Activated CD4-positive, alpha-beta T cell treated with anti-CD3 and anti-CD28 coated beads, Interleukin-2, amount 10 ng/mL, durations not matched to agents 7 days and 5 days (primary cell): ENCODE measurements around the gene HMGCL. TPM values are rescaled to one million over a fixed set of nuclear protein-coding genes. Genes with fewer than 3 reads are reported as not detected.
"Not testable (repeated sequence)": the region's sequence is repeated elsewhere in the genome, so short reads cannot be mapped to it uniquely, and the experiment has no call there.

ENCODE experiments used
- CTCF ChIA-PET: fragments of 350-600 bp; sonication (Branson Sonifier 250); formaldehyde crosslinking; loops from one replicate; lab custom pipeline; 2021; ENCODE audit warnings: antibody characterized with exemption; lab: Charles Lee
- POLR2A ChIA-PET: fragments of 350-600 bp; sonication (Branson Sonifier 250); formaldehyde crosslinking; loops from one replicate; lab custom pipeline; 2021; ENCODE audit warnings: antibody characterized with exemption; lab: Charles Lee
- DNase-seq: peaks from one replicate; pipeline ENCODE4 v3.0.0-alpha.2; 2020
- H3K27ac Mint-ChIP-seq: one replicate; pipeline ENCODE4 v1.8.0; 2021; ENCODE audit warnings: mild to moderate bottlenecking, moderate library complexity, mixed read lengths
- H3K27me3 Mint-ChIP-seq: one replicate; pipeline ENCODE4 v1.8.0; 2021; ENCODE audit warnings: mixed read lengths
- H3K36me3 Mint-ChIP-seq: one replicate; pipeline ENCODE4 v1.8.0; 2021; ENCODE audit warnings: low read depth, mixed read lengths
- H3K4me1 Mint-ChIP-seq: one replicate; pipeline ENCODE4 v1.8.0; 2021; ENCODE audit warnings: mixed read lengths
- H3K4me3 Mint-ChIP-seq: one replicate; pipeline ENCODE4 v1.8.0; 2021; ENCODE audit warnings: mild to moderate bottlenecking, moderate library complexity, mixed read lengths
- H3K9me3 Mint-ChIP-seq: one replicate; pipeline ENCODE4 v1.8.0; 2021; ENCODE audit warnings: mixed read lengths
- total RNA-seq, 2 experiments: library from RNA; stranded (reverse); gene quantifications; one replicate each; pipeline ENCODE4 v1.2.3, GENCODE V29; 2021

The HMGCL gene
- 10 to 100 TPM; 22.1 to 25.2 TPM for total RNA-seq

DNA sequence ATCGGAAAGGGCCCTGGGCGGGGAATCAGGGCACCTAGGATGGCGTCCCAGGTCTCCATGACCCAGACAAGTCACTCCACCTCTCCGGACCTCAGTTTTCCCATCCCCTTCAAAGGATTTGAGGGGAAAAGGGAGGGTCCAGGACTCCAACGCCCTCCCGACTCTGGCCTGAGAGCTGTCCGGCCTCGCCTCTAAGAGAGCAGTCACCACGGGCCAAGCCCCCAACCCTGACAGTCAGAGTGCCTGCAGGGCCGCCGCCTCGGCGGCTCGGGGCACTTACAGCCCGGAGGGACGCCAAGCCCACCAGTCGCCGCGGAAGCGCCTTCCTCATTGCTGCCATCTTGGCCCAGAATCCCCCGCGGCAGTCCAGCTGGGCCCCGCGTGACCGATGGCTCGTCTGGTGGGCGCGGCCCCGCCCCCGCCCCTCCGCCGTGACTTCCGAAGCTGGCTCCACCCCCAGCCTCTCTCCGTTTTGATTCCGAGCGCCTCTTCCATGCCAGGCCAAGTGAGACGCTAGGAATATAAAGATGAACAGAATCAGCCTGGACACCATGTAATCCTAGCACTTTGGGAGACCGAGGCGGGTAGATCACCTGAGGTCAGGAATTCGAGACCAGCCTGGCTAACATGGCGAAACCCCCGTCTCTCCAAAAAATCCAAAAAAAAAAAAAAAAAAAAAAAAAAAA is at the start of gene HMGCL:
TSS of gene HMGCL (minus strand) at position 354 of the 686 bp plus-strand sequence. CDS start at position 340, 14 bp downstream.
- peaks cover 2% of the 10 kb centered on the region for H3K36me3 Mint-ChIP-seq
- H3K4me1 Mint-ChIP-seq = peaks cover 21% of the 10 kb centered on the region
- POLR2A ChIA-PET = interaction anchor here (0.6 kb wide), 2 partner anchors 138 to 584 kb away, joined by 3 read pairs; no protein-coding TSS in a partner anchor
- no peaks in the 10 kb centered on the region for H3K27me3 Mint-ChIP-seq
- H3K4me3 Mint-ChIP-seq = peak within 1 kb of the TSS; percentile 83
- peak; percentile 91 for DNase-seq
- CTCF ChIA-PET = interaction anchor here (0.7 to 2.0 kb wide), 3 partner anchors 15 to 129 kb away, joined by 3 to 16 read pairs (median 3); no protein-coding TSS in a partner anchor
- peak within 1 kb of the TSS; percentile 94 for H3K27ac Mint-ChIP-seq
- no peaks in the 10 kb centered on the region for H3K9me3 Mint-ChIP-seq

GRCh38 chr1:23872421-23872820 is 47.2 kb upstream of the HMGCL start:
- H3K4me1 Mint-ChIP-seq = peaks cover 11% of the 10 kb centered on the region
- H3K27me3 Mint-ChIP-seq = peaks cover 7% of the 10 kb centered on the region
- peaks cover 6% of the 10 kb centered on the region for H3K9me3 Mint-ChIP-seq
- no peak for DNase-seq
- peaks cover 2% of the 10 kb centered on the region for H3K36me3 Mint-ChIP-seq
- ChIA-PET POLR2A (no interaction called here), CTCF (no interaction called here)
- H3K27ac Mint-ChIP-seq = no peak overlapping the region
- no peak overlapping the region for H3K4me3 Mint-ChIP-seq

DNA sequence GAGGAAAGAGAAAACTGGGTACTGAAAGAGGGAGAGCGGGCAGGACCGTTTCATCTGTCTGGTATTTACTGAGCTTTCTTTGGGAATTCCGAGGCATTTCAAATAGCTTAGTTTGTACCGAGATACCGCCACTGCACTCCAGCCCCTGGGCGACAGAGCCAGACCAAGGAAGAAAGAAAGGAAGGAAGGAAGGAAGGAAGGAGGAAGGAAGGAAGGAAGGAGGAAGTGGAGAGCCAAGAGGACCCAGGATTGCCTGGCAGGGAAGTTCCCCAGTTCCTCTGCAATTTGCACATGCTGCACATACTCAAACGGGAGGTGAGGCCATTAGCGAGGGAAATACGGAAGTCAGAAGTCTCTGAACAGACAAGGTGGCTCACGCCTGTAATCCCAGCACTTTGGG is 43.8 kb upstream of the HMGCL start:
- peak overlapping the region; percentile 33 for H3K27ac Mint-ChIP-seq
- no peak for DNase-seq
- peaks cover 4% of the 10 kb centered on the region for H3K36me3 Mint-ChIP-seq
- POLR2A ChIA-PET = no interaction called here
- peaks cover 31% of the 10 kb centered on the region for H3K4me1 Mint-ChIP-seq
- H3K9me3 Mint-ChIP-seq = no peaks in the 10 kb centered on the region
- CTCF ChIA-PET = interaction anchor here (1.8 to 2.1 kb wide), 2 partner anchors 9 to 13 kb away, joined by 5 to 6 read pairs; no protein-coding TSS in a partner anchor
- peak overlapping the region; percentile 75 for H3K4me3 Mint-ChIP-seq
- H3K27me3 Mint-ChIP-seq = peaks cover 4% of the 10 kb centered on the region

- no peaks in the 10 kb centered on the region for H3K9me3 Mint-ChIP-seq
- H3K4me3 Mint-ChIP-seq = peak overlapping the region; percentile 75
- ChIA-PET POLR2A (no interaction called here), CTCF (interaction anchor here (0.9 to 2.1 kb wide), 3 partner anchors 10 to 59 kb away, joined by 3 to 6 read pairs (median 5); no protein-coding TSS in a partner anchor)
- peaks cover 4% of the 10 kb centered on the region for H3K36me3 Mint-ChIP-seq
- peak overlapping the region; percentile 78 for H3K27ac Mint-ChIP-seq
- peaks cover 4% of the 10 kb centered on the region for H3K27me3 Mint-ChIP-seq
- H3K4me1 Mint-ChIP-seq = peaks cover 31% of the 10 kb centered on the region
- DNase-seq = no peak
Observed at GRCh38 chr1:23868557-23869016, 43.4 kb upstream of the HMGCL start.

- Mint-ChIP-seq H3K27me3 (peaks cover 4% of the 10 kb centered on the region), H3K27ac (peak within 1 kb of the TSS; percentile 78), H3K4me1 (peaks cover 31% of the 10 kb centered on the region), H3K36me3 (peaks cover 4% of the 10 kb centered on the region), H3K4me3 (peak within 1 kb of the TSS; percentile 76), H3K9me3 (no peaks in the 10 kb centered on the region)
- CTCF ChIA-PET = interaction anchor here (0.9 to 2.1 kb wide), 2 partner anchors 12 to 58 kb away, joined by 3 to 6 read pairs; no protein-coding TSS in a partner anchor
- DNase-seq = peak; percentile 95
- POLR2A ChIA-PET = no interaction called here
Observed at GRCh38 chr1:23867895-23868556, 42.8 kb upstream of the HMGCL start, which contains the start of gene FUCA1. Gene FUCA1 (minus strand): TSS chr1:23868290. CDS start chr1:23868286, 4 bp downstream.

DNA sequence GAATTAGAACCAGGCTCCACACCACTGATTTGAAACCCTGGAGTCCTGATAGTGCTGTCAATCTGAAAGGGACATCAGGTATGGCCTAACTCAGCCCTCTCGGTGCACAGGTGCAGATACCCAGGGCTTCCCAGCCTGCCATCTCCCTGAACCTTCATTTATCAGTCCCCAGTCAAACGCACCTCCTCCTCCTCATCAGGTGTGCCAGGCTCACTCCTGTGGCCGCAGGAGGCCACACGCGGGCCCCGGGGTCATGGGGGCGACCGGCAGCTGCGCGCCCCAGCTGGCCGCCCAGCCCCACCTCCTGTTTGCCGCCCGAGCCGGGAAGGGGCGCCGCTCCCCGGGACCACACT is 42.3 kb upstream of the HMGCL start:
- ChIA-PET POLR2A (no interaction called here), CTCF (interaction anchor here (0.5 to 2.1 kb wide), 2 partner anchors 11 to 327 kb away, joined by 4 to 6 read pairs; no protein-coding TSS in a partner anchor)
- no peaks in the 10 kb centered on the region for H3K9me3 Mint-ChIP-seq
- peak overlapping the region; percentile 76 for H3K4me3 Mint-ChIP-seq
- peaks cover 31% of the 10 kb centered on the region for H3K4me1 Mint-ChIP-seq
- H3K36me3 Mint-ChIP-seq = peaks cover 4% of the 10 kb centered on the region
- H3K27me3 Mint-ChIP-seq = peaks cover 4% of the 10 kb centered on the region
- H3K27ac Mint-ChIP-seq = peak overlapping the region; percentile 36
- no peak for DNase-seq

- Mint-ChIP-seq H3K27me3 (peaks cover 4% of the 10 kb centered on the region), H3K27ac (no peak overlapping the region), H3K9me3 (no peaks in the 10 kb centered on the region), H3K4me1 (peaks cover 31% of the 10 kb centered on the region), H3K36me3 (peaks cover 4% of the 10 kb centered on the region), H3K4me3 (no peak overlapping the region)
- CTCF ChIA-PET = no interaction called here
- POLR2A ChIA-PET = no interaction called here
- DNase-seq = no peak
Observed at GRCh38 chr1:23865543-23865930, 40.3 kb upstream of the HMGCL start.

GRCh38 chr1:23864801-23865542 is 39.7 kb upstream of the HMGCL start:
- H3K9me3 Mint-ChIP-seq = no peaks in the 10 kb centered on the region
- peaks cover 31% of the 10 kb centered on the region for H3K4me1 Mint-ChIP-seq
- peaks cover 4% of the 10 kb centered on the region for H3K36me3 Mint-ChIP-seq
- no peak for DNase-seq
- no peak overlapping the region for H3K4me3 Mint-ChIP-seq
- POLR2A ChIA-PET = no interaction called here
- CTCF ChIA-PET = no interaction called here
- no peak overlapping the region for H3K27ac Mint-ChIP-seq
- H3K27me3 Mint-ChIP-seq = peaks cover 4% of the 10 kb centered on the region

GRCh38 chr1:23862640-23863039 is 37.4 kb upstream of the HMGCL start:
- Mint-ChIP-seq H3K4me1 (peaks cover 21% of the 10 kb centered on the region), H3K27ac (no peak overlapping the region), H3K27me3 (no peaks in the 10 kb centered on the region), H3K36me3 (peaks cover 4% of the 10 kb centered on the region), H3K4me3 (no peak overlapping the region), H3K9me3 (no peaks in the 10 kb centered on the region)
- ChIA-PET CTCF (no interaction called here), POLR2A (no interaction called here)
- no peak for DNase-seq

- no peaks in the 10 kb centered on the region for H3K9me3 Mint-ChIP-seq
- no peaks in the 10 kb centered on the region for H3K4me1 Mint-ChIP-seq
- no peak overlapping the region for H3K27ac Mint-ChIP-seq
- no peaks in the 10 kb centered on the region for H3K27me3 Mint-ChIP-seq
- no peak overlapping the region for H3K4me3 Mint-ChIP-seq
- ChIA-PET POLR2A (no interaction called here), CTCF (interaction anchor here (0.6 kb wide), 1 partner anchor 251 kb away, joined by 3 read pairs; no protein-coding TSS in a partner anchor)
- DNase-seq = no peak
- H3K36me3 Mint-ChIP-seq = peaks cover 3% of the 10 kb centered on the region
Observed at GRCh38 chr1:23854568-23854967, 29.3 kb upstream of the HMGCL start.

DNA sequence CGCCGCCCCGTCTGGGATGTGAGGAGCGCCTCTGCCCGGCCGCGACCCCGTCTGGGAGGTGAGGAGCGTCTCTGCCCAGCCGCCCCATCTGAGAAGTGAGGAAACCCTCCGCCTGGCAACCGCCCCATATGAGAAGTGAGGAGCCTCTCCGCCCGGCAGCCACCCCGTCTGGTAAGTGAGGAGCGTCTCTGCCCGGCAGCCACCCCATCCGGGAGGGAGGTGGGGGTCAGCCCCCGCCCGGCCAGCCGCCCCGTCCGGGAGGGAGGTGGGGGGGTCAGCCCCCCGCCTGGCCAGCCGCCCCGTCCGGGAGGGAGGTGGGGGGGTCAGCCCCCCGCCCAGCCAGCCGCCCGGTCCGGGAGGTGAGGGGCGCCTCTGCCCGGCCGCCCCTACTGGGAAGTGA is 27.9 kb upstream of the HMGCL start:
- H3K4me3 Mint-ChIP-seq, H3K27me3 Mint-ChIP-seq, DNase-seq, H3K4me1 Mint-ChIP-seq, H3K9me3 Mint-ChIP-seq, H3K36me3 Mint-ChIP-seq, H3K27ac Mint-ChIP-seq, CTCF ChIA-PET, POLR2A ChIA-PET: not testable (repeated sequence)

DNA sequence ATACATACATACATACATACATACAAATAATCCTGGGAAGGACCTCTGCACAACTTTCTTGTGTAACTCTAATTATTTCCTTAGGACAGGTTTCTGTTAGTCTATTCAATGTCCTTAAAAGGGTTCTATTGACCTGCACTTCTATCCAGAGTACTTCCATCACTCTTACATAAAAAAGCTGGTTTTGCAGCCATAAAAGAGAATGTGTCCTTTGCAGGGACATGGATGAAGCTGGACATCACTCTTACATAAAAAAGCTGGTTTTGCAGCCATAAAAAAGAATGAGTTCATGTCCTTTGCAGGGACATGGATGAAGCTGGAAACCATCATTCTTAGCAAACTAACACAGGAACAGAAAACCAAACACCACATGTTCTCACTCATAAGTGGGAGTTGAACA is 26.2 kb upstream of the HMGCL start:
- CTCF ChIA-PET = interaction anchor here (0.6 kb wide), 1 partner anchor 9 kb away, joined by 4 read pairs; no protein-coding TSS in a partner anchor
- H3K27me3 Mint-ChIP-seq, DNase-seq, H3K4me3 Mint-ChIP-seq, POLR2A ChIA-PET, H3K4me1 Mint-ChIP-seq, H3K27ac Mint-ChIP-seq: not testable (repeated sequence)
- Mint-ChIP-seq H3K36me3 (peaks cover 21% of the 10 kb centered on the region), H3K9me3 (peaks cover 13% of the 10 kb centered on the region)
